H9 (cell line): ENCODE results near the gene PDZD8. TPM values are rescaled to one million over a fixed set of nuclear protein-coding genes. Genes with fewer than 3 reads are reported as not detected.

Source experiments
- DNase-seq: peaks from one replicate; pipeline ENCODE4 v3.0.0-alpha.2; 2017
- H2AFZ ChIP-seq: one replicate; pipeline ENCODE4 v1.6.1; 2013; ENCODE audit warnings: mild to moderate bottlenecking, low read length, control low read depth, moderate library complexity
- H2AK5ac ChIP-seq: 2 replicates; pipeline ENCODE4 v1.6.1; 2013; ENCODE audit warnings: low read length, control low read depth, mixed read lengths; ENCODE audit not compliant: insufficient read length
- H2BK120ac ChIP-seq: one replicate; pipeline ENCODE4 v1.6.1; 2013; ENCODE audit warnings: low read depth, mild to moderate bottlenecking, low read length, control low read depth, inconsistent platforms; ENCODE audit not compliant: poor library complexity, severe bottlenecking
- H2BK12ac ChIP-seq: 2 replicates; pipeline ENCODE4 v1.6.1; 2013; ENCODE audit warnings: low read length, control low read depth, mixed read lengths, low read depth; ENCODE audit not compliant: insufficient read length
- H2BK15ac ChIP-seq: 2 replicates; pipeline ENCODE4 v1.6.1; 2013; ENCODE audit warnings: low read depth, low read length, control low read depth
- H2BK20ac ChIP-seq: one replicate; pipeline ENCODE4 v1.6.1; 2013; ENCODE audit warnings: low read depth, mild to moderate bottlenecking, low read length, control low read depth, inconsistent platforms; ENCODE audit not compliant: poor library complexity, severe bottlenecking
- H2BK5ac ChIP-seq: 2 replicates; pipeline ENCODE4 v1.6.1; 2013; ENCODE audit warnings: low read length, control low read depth, mixed read lengths; ENCODE audit not compliant: insufficient read length
- H3K14ac ChIP-seq: 2 replicates; pipeline ENCODE4 v1.6.1; 2013; ENCODE audit warnings: low read length, control low read depth; ENCODE audit not compliant: insufficient read depth
- H3K18ac ChIP-seq: 2 replicates; pipeline ENCODE4 v1.6.1; 2013; ENCODE audit warnings: low read depth, mild to moderate bottlenecking, mixed read lengths, low read length, control low read depth; ENCODE audit not compliant: insufficient read length
- H3K23ac ChIP-seq: 2 replicates; pipeline ENCODE4 v1.6.1; 2013; ENCODE audit warnings: low read length, control low read depth, mixed read lengths, low read depth; ENCODE audit not compliant: insufficient read length
- H3K23me2 ChIP-seq: 2 replicates; pipeline ENCODE4 v1.6.1; 2013; ENCODE audit warnings: low read depth, mild to moderate bottlenecking, mixed read lengths, low read length, control low read depth; ENCODE audit not compliant: insufficient read length, poor library complexity, severe bottlenecking
- H3K27ac ChIP-seq: 2 replicates; pipeline ENCODE4 v1.5.1; 2013; ENCODE audit warnings: low read length, control low read depth, mixed read lengths, low read depth; ENCODE audit not compliant: insufficient read length
- H3K27me3 ChIP-seq: 2 replicates; pipeline ENCODE4 v1.6.1; 2013; ENCODE audit warnings: low read length, control low read depth, inconsistent platforms; ENCODE audit not compliant: insufficient read depth
- H3K4ac ChIP-seq: 2 replicates; pipeline ENCODE4 v1.6.1; 2013; ENCODE audit warnings: low read depth, mild to moderate bottlenecking, control low read depth, inconsistent platforms, low read length, moderate library complexity
- H3K4me1 ChIP-seq: 2 replicates; pipeline ENCODE4 v1.6.1; 2013; ENCODE audit warnings: low read length, control low read depth, inconsistent platforms; ENCODE audit not compliant: insufficient read depth
- H3K4me2 ChIP-seq: 2 replicates; pipeline ENCODE4 v1.6.1; 2013; ENCODE audit warnings: low read length, control low read depth, mixed read lengths; ENCODE audit not compliant: insufficient read length, insufficient read depth
- H3K56ac ChIP-seq: 2 replicates; pipeline ENCODE4 v1.6.1; 2013; ENCODE audit warnings: low read depth, mild to moderate bottlenecking, mixed read lengths, low read length, control low read depth; ENCODE audit not compliant: insufficient read length
- H3K79me1 ChIP-seq: 2 replicates; pipeline ENCODE4 v1.6.1; 2013; ENCODE audit warnings: low read depth, mild to moderate bottlenecking, moderate library complexity, low read length, control low read depth, inconsistent platforms; ENCODE audit not compliant: insufficient read depth, poor library complexity, severe bottlenecking
- H3K79me2 ChIP-seq: 2 replicates; pipeline ENCODE4 v1.6.1; 2013; ENCODE audit warnings: low read length, control low read depth, inconsistent platforms; ENCODE audit not compliant: insufficient read depth
- H3K9ac ChIP-seq: 2 replicates; pipeline ENCODE4 v1.6.1; 2013; ENCODE audit warnings: low read length, control low read depth, mixed read lengths; ENCODE audit not compliant: insufficient read length; ENCODE audit errors: extremely low read depth
- H3K9me3 ChIP-seq: one replicate; pipeline ENCODE4 v1.6.1; 2013; ENCODE audit warnings: low read depth, low read length, inconsistent platforms; ENCODE audit not compliant: control insufficient read depth
- H3T11ph ChIP-seq: one replicate; pipeline ENCODE4 v1.6.1; 2013; ENCODE audit warnings: mild to moderate bottlenecking, low read length, control low read depth, inconsistent platforms
- H4K20me1 ChIP-seq: one replicate; pipeline ENCODE4 v1.6.1; 2013; ENCODE audit not compliant: control insufficient read depth, insufficient read length, insufficient read depth
- H4K5ac ChIP-seq: 2 replicates; pipeline ENCODE4 v1.6.1; 2013; ENCODE audit warnings: low read depth, mild to moderate bottlenecking, mixed read lengths, low read length, control low read depth; ENCODE audit not compliant: insufficient read length
- H4K8ac ChIP-seq: replicated peaks from 2 replicates; pipeline ENCODE4 v1.6.1; 2013; ENCODE audit warnings: low read length, control low read depth, mixed read lengths, low read depth; ENCODE audit not compliant: insufficient read length
- H4K91ac ChIP-seq: 2 replicates; pipeline ENCODE4 v1.6.1; 2013; ENCODE audit warnings: low read depth, mild to moderate bottlenecking, moderate library complexity, mixed read lengths, low read length, control low read depth; ENCODE audit not compliant: insufficient read length
- H3K27ac Mint-ChIP-seq, 3 experiments: 2 replicates in 2 of 3; 3 replicates in 1 of 3; pipeline ENCODE4 v1.8.0; 2020 to 2021; ENCODE audit warnings: mixed read lengths in 3 of 3, mild to moderate bottlenecking in 1 of 3, moderate library complexity in 1 of 3
- H3K27me3 Mint-ChIP-seq: 2 replicates; pipeline ENCODE4 v1.8.0; 2021; ENCODE audit warnings: low read depth, mild to moderate bottlenecking, moderate library complexity, mixed read lengths
- H3K36me3 Mint-ChIP-seq, 3 experiments: 2 replicates in 2 of 3; 3 replicates in 1 of 3; pipeline ENCODE4 v1.8.0; 2020 to 2021; ENCODE audit warnings: low read depth in 3 of 3, mixed read lengths in 3 of 3; ENCODE audit not compliant: insufficient read depth in 1 of 3
- H3K4me1 Mint-ChIP-seq, 2 experiments: 2 replicates each; pipeline ENCODE4 v1.8.0; 2020; ENCODE audit warnings: mixed read lengths in 2 of 2
- H3K4me3 Mint-ChIP-seq, 2 experiments: 2 replicates in 1 of 2; 3 replicates in 1 of 2; pipeline ENCODE4 v1.8.0; 2020 to 2021; ENCODE audit warnings: mild to moderate bottlenecking in 2 of 2, mixed read lengths in 2 of 2, moderate library complexity in 1 of 2
- H3K9me3 Mint-ChIP-seq, 2 experiments: 2 replicates in 1 of 2; 3 replicates in 1 of 2; pipeline ENCODE4 v1.8.0; 2020; ENCODE audit warnings: mild to moderate bottlenecking in 2 of 2, mixed read lengths in 2 of 2, moderate library complexity in 1 of 2
- CTCF ChIP-seq: fragments of 200-600 bp; sonication (generic); conservative IDR thresholded peaks from 3 replicates; pipeline ENCODE4 v1.8.0; 2021; ENCODE audit warnings: antibody characterized with exemption, mild to moderate bottlenecking
- WGBS: extraction: QIAGEN DNeasy Blood & Tissue Kit; methylation state at CpG from one replicate; pipeline ENCODE4 v1.1.7; 2013; ENCODE audit warnings: missing lambda C conversion rate, low lambda C conversion rate, mixed read lengths; ENCODE audit not compliant: insufficient read length; ENCODE audit errors: extremely low coverage; 5-methylcytosine and 5-hydroxymethylcytosine counted together
- total RNA-seq: library from RNA; stranded (reverse); gene quantifications from 2 replicates; pipeline ENCODE4 v1.2.1, GENCODE V29; 2021

The PDZD8 gene
- total RNA-seq, 1 experiment from 2014 or later = 38.2 TPM

GRCh38 chr10:117391436-117392205 lies 16.4 kb upstream of the PDZD8 start:
- H3K27me3 ChIP-seq = no peaks in the 10 kb centered on the region
- H3K23ac ChIP-seq = no peak overlapping the region
- H3K79me1 ChIP-seq = no peaks in the 10 kb centered on the region
- H3K4ac ChIP-seq = no peak overlapping the region
- no peak overlapping the region for H3K27ac ChIP-seq
- H2BK15ac ChIP-seq = no peak overlapping the region
- H3K23me2 ChIP-seq = no peaks in the 10 kb centered on the region
- no peaks in the 10 kb centered on the region for H3K4me1 ChIP-seq
- H2BK12ac ChIP-seq = no peak overlapping the region
- Mint-ChIP-seq H3K4me1 (no peaks in the 10 kb centered on the region), H3K4me3 (no peak overlapping the region), H3K27ac (peak overlapping the region in 1 of 3 experiments; percentile 36; a peak in 2 of 7 replicates), H3K36me3 (no peaks in the 10 kb centered on the region), H3K9me3 (no peaks in the 10 kb centered on the region), H3K27me3 (peaks cover 33% of the 10 kb centered on the region)
- H2BK5ac ChIP-seq = no peak overlapping the region
- no CpG with 5 or more reads among the region's 4 CpGs for WGBS
- no peak overlapping the region for H2AFZ ChIP-seq
- H3K9ac ChIP-seq = no peak overlapping the region
- H4K20me1 ChIP-seq = no peaks in the 10 kb centered on the region
- no peaks in the 10 kb centered on the region for H3K9me3 ChIP-seq
- H2BK20ac ChIP-seq = no peak overlapping the region
- H3K14ac ChIP-seq = no peak overlapping the region
- no peak overlapping the region for H3T11ph ChIP-seq
- no peak overlapping the region for H3K4me2 ChIP-seq
- no peaks in the 10 kb centered on the region for H3K79me2 ChIP-seq
- no peak overlapping the region for H4K91ac ChIP-seq
- no peak overlapping the region for H2BK120ac ChIP-seq
- H4K8ac ChIP-seq = no peak overlapping the region
- H3K56ac ChIP-seq = no peak overlapping the region
- TF ChIP-seq CTCF = no peak
- no peak overlapping the region for H4K5ac ChIP-seq
- no peak for DNase-seq
- H3K18ac ChIP-seq = no peak overlapping the region
- no peak overlapping the region for H2AK5ac ChIP-seq
